G401 (cell line): ENCODE measurements around the gene KAT6B. TPM values are rescaled to one million over a fixed set of nuclear protein-coding genes. Genes with fewer than 3 reads are reported as not detected.
"Not testable (repeated sequence)": the region's sequence is repeated elsewhere in the genome, so short reads cannot be mapped to it uniquely, and the experiment has no call there.

Source experiments
- DNase-seq: peaks from one replicate; pipeline ENCODE4 v3.0.0-alpha.2; 2015; ENCODE audit warnings: low spot score
- in situ Hi-C: cut with HindIII; loops from 2 replicates; pipeline ENCODE4 v1.10.0; 2016; ENCODE audit warnings: low sequenced_read_pairs, mixed read lengths
- total RNA-seq: library from RNA; depleted of rRNA; stranded (reverse); fragments of >200 nt; shearing (Covaris generic); gene quantifications from 2 replicates; pipeline ENCODE4 v1.2.3, GENCODE V29; 2014

KAT6B gene
- total RNA-seq, 1 experiment from 2014 or later = 24.2 TPM

GRCh38 chr10:74854610-74855009 is 28.2 kb downstream of the KAT6B start:
- no peak for DNase-seq
- in situ Hi-C loops = no loop called here

DNA sequence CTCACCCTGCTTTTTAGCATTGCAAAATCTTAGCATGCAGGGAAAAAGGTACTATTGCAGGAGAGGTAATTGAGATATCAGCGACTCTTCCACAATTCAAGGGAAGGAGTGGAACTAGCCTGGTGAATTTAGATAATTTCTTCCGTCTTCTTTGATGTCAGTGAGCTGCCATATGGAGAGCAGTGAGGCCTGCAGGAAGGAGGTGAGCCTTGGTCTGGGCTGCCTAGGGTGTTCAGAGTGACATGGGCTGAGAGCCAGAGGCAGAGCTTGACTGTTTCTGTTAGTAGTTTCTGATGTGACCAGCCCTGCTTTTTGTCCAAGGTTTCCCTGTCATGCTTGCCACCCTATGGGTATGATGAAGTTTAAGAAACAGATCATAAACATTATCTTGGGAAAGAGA is 28.6 kb downstream of the KAT6B start:
- peak; percentile 92 for DNase-seq
- in situ Hi-C loops = no loop called here

DNA sequence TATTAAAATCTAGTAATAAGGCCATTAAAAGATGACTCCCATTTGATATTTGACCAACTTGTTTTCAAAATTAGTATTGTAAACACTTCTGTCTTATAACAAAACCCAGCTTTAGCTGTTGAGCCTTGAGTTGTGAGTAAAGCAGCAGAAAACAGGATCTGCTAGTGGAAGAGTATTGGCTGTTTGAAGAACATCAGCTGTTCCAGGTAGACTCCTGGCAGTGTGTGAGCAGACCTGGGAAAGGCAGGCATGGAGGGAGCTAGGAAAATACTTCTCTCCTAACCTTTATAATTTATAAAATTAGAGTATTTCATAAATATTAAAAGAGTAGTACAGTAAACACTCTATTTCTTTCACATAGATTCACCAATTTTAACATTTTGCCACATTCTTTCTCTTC is 29.0 kb downstream of the KAT6B start:
- DNase-seq = no peak
- in situ Hi-C loops = no loop called here

GRCh38 chr10:74856940-74857339 is 30.5 kb downstream of the KAT6B start:
- DNase-seq = no peak
- in situ Hi-C loops = no loop called here

- in situ Hi-C loops = no loop called here
- no peak for DNase-seq
Measured at GRCh38 chr10:74857586-74857985, 31.2 kb downstream of the KAT6B start.

GRCh38 chr10:74859546-74859945 is 33.1 kb downstream of the KAT6B start:
- in situ Hi-C loops = no loop called here
- DNase-seq = no peak

DNA sequence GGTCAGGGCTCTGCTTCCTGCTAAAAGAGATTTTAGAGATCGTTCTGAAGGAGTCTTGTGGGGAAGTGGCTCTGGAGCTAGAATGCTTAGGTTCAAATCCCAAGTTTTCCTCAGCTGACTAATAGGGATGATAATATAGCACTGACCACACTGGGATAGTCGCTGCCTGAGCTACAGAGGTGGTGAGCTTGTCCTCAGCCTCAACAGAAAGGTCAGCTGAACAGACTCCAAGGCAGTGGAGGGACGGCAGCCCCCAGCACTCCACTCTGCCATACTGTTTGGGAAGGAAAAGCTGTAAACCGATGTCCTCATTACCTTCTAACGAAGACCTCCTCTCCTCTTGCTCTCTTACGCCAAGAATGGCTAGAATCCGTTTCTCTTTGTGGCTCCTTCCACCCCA is 36.2 kb downstream of the KAT6B start:
- no peak for DNase-seq
- in situ Hi-C loops = no loop called here

- in situ Hi-C loops = no loop called here
- no peak for DNase-seq
Measured at GRCh38 chr10:74863551-74863950, 37.2 kb downstream of the KAT6B start.

DNA sequence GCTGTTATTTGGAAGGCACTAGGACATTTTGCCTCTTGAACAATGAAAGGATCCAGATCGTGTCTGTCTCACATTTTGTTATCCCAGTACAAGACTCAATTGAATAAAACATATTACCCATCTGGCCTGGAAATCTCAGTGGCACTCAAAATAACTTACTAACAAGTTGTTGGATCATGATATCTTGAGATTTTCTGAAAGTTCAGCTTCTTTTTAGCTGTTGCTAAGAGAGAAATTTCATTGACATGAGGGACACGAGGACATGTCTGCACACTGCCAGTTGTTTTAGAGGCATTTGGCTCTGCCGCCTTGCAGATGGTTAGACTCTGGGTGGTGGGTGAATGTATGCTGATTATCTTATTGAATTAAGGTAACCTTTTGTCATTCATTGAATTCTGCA is 41.0 kb downstream of the KAT6B start:
- in situ Hi-C loops = no loop called here
- DNase-seq = no peak

- in situ Hi-C loops = no loop called here
- DNase-seq = no peak
Measured at GRCh38 chr10:74868392-74868977, 42.1 kb downstream of the KAT6B start.

DNA sequence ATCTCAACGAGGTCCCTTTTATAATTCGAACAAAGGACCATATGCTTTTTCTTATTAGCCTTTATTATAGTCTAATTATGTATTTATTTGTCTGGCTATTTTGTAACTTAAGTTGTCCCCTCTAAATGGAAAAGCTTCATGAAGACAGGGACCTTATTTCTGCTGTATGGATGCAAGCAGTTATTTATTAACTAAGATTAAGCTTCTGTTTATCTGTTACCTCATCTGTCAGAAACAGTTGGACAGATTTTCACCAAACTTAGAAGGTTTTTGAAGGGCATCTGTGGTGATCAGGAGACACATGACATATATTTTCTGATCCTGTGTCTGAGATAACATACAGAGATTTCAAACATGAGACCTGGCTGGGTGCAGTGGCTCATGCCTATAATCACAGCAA is 43.2 kb downstream of the KAT6B start:
- in situ Hi-C loops = no loop called here
- no peak for DNase-seq

- in situ Hi-C loops = no loop called here
- no peak for DNase-seq
Measured at GRCh38 chr10:74870191-74870590, 43.8 kb downstream of the KAT6B start.

DNA sequence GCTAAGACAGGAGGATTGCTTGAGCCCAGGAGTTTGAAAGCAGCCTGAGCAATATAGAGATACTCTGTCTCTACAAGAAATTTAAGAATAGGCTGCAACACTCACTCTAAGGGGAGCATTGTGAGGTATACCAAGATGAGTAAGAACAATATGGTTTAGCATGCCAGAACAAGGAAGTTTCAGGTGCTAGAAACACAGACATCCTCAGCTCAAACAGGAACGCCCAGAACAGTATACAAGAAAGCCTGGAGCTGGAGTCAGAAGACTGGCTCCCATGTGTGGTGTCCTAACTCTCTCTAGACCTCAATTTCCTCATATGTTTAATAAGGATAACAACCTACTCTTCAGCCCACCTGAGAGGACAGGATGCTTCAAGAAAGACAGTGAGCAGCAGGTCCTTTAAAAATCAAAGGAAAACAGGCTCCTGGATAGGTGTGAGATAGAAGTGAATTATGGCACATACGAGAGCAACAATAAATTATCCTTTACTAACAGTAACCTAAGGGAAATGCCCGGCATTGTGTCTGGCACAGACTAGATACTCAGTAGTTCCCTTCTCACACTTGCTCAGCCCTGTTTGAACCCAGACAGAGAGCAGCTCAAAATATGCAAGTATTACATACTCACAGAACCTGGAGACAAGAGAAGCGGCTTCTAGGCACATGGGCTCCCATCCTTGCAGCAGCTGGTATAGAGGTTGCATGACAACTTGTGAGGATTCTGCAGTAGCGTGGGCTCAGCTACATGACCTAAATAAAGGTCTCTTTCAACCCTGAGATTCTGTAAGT is 45.4 kb downstream of the KAT6B start:
- no peak for DNase-seq
- in situ Hi-C loops = no loop called here

- in situ Hi-C loops = no loop called here
- DNase-seq = no peak
Measured at GRCh38 chr10:74873803-74874454, 47.5 kb downstream of the KAT6B start.

- no peak for DNase-seq
Measured at GRCh38 chr10:74874649-74875048, 48.2 kb downstream of the KAT6B start.

GRCh38 chr10:74875068-74875467 is 48.7 kb downstream of the KAT6B start:
- in situ Hi-C loops = no loop called here
- DNase-seq = no peak

More at GRCh38 chr10:74874649-74875048, 48.2 kb downstream of the KAT6B start:
- in situ Hi-C loops = no loop called here

GRCh38 chr10:74875966-74876365 is 49.6 kb downstream of the KAT6B start:
- in situ Hi-C loops = no loop called here
- DNase-seq = no peak

GRCh38 chr10:74877054-74877453 is 50.7 kb downstream of the KAT6B start:
- in situ Hi-C loops = not testable (repeated sequence)

DNA sequence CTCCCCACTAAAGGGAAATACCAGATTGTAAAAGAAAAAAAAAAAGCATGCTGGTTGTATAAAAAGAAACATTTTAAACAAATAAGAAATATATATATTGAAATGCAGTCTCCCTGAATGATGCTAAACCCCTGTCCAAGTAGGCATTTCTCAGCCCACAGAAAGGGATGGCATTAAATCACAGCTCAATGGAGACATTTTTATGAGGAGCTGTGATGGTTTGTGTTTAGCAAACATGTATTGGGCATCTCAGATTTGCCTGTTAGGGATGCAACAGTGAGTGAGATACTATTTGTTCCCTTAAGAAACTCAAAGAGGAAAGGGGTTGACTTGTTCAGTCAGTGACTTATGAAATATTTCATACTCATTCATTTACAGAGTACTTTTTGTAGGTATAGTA is 51.5 kb downstream of the KAT6B start:
- DNase-seq = no peak
- in situ Hi-C loops = no loop called here

More at GRCh38 chr10:74877054-74877453, 50.7 kb downstream of the KAT6B start:
- DNase-seq = not testable (repeated sequence)

DNA sequence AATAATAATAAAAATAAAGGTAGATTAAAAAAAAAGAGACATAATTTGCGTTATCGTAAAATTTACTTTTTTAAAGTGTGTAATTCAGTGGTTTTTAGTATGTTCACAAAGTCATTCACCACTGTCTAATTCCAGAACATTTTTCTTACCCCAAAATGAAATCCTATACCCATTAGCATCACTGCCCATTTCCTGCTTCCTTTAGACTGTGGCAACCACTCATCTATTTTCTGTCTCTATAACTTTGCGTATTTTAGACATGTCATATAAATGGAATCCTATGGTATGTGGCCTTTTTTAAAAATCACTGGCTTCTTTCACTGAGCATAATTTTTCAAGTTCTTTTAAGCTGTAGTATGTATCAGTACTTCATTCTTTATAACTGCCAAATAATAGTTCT is 53.6 kb downstream of the KAT6B start:
- DNase-seq = no peak
- in situ Hi-C loops = no loop called here
